HG03575 (cell line): ENCODE measurements around the gene LAMC3.

ENCODE experiments used
- ATAC-seq: cut with Tn5 transposase; IDR thresholded peaks from one replicate; pipeline ENCODE4 v1.9.1; 2021; ENCODE audit not compliant: unreplicated experiment, insufficient number of reproducible peaks, low FRiP score; ENCODE audit errors: extremely low read depth

LAMC3 gene

GRCh38 chr9:131001990-131002389, 7.0 kb upstream of the LAMC3 start:
- no peak for ATAC-seq

DNA sequence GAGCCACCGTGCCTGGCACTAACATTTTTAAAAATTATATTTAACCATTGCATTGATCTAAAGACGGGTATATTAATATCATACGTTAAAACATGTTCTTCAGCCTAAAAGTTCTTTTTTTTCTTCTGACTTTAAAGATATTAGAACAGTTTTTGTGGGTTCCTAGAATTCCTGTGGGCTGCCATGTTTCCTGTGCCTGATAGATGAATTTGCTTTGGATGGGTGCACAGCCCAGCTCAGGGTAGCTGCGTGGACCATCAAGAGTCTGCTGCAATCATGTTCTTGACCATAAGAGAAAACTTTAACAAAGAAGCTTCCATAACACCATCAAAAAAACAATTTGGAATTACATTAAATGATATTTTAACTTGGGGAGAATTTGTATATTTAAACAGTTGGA, 2.4 kb upstream of the LAMC3 start:
- ATAC-seq: no peak

DNA sequence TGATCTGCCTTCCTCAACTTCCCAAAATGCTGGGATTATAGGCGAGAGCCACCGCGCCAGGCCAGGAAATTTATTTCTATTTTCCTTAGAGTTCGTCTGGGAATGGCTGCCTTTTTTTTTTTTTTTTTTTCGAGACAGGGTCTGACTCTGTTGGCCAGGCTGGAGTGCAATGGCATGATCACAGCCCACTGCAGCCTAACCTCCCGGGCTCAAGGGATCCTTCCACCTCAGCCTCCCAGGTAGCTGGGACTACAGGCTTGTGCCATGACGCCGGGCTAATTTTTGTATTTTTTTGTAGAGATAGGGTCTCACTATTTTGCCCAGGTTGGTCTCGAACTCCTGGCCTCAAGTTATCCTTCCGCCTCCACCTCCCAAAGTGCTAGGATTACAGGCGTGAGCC, 888 bp upstream of the LAMC3 start:
- no peak for ATAC-seq

DNA sequence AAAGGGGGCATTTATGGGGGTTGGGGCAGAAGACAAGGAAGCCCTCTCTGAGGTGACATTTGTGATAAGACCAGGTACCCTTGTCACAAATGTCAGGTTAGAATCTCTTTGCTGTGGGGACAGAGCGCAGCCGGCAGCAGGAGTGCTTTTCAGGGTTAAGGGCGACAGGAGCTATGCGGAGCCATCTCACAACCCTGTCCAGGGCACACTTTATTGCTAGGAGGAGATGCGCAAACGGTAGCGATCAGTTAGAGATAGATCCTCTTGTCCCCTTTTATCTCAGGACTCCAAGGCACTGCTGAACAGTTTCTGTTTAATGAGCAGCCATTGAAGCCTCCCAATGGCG, 438 bp upstream of the LAMC3 start:
- ATAC-seq: no peak

GRCh38 chr9:131010482-131011273, 1.7 kb downstream of the LAMC3 start:
- ATAC-seq: no peak

GRCh38 chr9:131011274-131012022, 2.5 kb downstream of the LAMC3 start:
- ATAC-seq: no peak

GRCh38 chr9:131012023-131012334, 3.0 kb downstream of the LAMC3 start:
- no peak for ATAC-seq

- no peak for ATAC-seq
These were observed 3.5 kb downstream of the LAMC3 start for GRCh38 chr9:131012396-131012917.

DNA sequence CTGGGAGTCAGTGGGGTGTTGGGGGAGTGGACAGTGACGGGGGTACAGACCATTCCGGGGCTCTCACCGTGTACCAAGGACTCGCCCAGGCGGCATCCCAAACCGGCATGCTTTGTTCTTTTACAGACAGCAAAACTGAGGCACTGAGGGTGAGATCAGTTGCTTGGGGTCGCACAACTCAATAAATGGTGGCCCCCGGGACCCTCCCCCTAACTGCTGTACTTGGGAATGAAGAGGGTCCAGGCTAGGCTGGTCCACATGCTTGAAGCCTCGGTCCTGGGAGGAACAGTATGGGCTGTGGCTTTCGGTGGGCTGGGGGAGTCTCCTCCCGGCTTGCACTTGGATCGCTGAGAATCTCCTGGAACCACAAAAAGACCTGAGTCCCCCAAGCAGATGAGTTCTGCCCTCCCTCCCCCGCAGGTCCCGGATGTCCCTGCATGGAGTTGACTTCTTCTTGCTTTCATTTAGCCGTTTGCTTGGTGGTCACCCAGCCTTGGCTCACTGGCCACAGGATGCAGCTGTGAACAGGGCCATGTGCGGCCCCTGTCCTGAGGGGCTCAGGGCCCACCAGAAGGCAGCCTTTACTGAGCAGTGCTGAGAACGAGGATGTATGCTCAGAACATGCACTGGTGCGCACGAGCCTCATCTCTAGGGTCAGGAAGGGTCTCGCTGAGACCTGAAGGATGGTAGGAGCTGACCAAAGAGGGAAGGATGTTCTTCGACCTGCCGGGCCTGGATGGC, 4.2 kb downstream of the LAMC3 start:
- no peak for ATAC-seq

DNA sequence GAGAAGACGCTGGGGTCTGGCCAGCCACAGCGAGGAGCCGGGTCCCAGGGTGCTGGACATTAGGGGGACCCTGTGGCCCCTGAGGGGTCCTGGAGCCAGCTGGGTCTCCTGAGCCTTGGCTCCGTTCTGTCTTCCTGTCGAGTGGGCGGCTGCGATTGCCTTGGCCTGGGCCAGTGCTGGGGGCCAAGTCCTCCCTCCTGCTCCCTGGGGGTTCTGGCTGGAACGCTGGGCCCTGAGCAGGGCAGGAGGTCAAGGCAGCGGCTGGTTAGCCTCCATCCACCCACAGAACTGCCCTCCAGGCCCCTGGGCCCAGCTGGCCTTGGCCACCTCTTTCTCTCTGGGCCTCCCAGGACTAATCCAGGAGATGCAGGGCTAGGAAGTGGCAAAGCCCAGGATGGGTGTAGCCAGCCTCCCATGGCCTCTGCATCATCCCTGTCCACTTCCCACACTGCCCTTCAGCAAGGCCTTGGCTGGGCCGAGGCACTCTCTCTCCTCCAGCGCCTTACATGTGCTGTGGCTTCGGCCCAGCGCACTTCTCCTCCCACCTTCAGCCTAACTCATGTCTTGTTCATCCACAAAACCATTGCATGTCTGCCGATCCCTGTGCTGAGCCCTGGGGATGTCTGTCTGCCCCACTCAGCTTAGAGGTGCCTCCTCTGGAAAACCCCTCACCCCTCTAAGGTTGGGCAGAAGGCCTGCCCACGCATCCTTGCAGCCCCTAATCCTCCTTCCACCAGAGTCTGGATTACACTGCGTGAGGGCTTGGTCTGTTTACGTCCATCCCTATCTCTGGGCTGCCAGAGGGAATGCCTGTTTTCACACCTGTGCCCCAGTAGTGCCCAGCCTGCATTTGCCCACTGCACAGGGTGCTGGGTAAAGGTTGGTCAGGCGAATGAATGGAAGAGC, 5.0 kb downstream of the LAMC3 start:
- ATAC-seq: no peak

GRCh38 chr9:131015112-131015511, 6.1 kb downstream of the LAMC3 start:
- ATAC-seq: no peak

- no peak for ATAC-seq
These were observed 7.0 kb downstream of the LAMC3 start for GRCh38 chr9:131015876-131016397.

GRCh38 chr9:131017067-131017466, 8.1 kb downstream of the LAMC3 start:
- ATAC-seq: no peak

GRCh38 chr9:131018621-131019020, 9.6 kb downstream of the LAMC3 start:
- ATAC-seq: no peak

GRCh38 chr9:131019388-131020239, 10.6 kb downstream of the LAMC3 start:
- ATAC-seq: no peak

DNA sequence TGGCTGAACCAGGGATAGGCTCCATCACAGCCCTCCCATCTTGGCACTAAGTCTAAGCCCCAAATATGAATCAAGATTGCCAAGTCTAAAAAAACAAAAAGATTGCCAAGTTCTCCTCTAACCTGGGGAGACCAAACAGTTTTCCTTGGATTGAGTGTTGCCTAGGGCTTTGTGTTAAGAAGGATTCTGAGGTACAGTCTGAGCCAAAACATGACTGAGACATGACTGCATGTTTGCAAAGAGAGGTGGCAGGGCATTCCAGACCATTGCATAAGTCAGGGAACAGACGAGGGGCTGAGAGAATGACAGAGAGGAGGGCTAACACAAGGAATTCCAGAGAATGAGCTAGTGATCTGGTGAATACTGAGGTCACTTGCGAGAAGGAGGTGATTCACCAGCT, 11.4 kb downstream of the LAMC3 start:
- no peak for ATAC-seq

- ATAC-seq: no peak
These were observed 11.9 kb downstream of the LAMC3 start for GRCh38 chr9:131020862-131021261.

- ATAC-seq: no peak
These were observed 12.8 kb downstream of the LAMC3 start for GRCh38 chr9:131021785-131022184.
